ENCODE data around the gene PBX1.

PBX1 gene

GRCh38 chr1:164619006-164619784, 60.2 kb downstream of the PBX1 start:
- Histone ChIP-seq H3K4me3 (ENCODE audit: low read length) (no peak overlapping the region), H3K79me2 (ENCODE audit: control insufficient read depth, low read length) (no peaks in the 10 kb centered on the region), H3K9me2 (replicated peaks; ENCODE audit: control insufficient read depth, low read length) (no peaks in the 10 kb centered on the region), H3K36me3 (ENCODE audit: control insufficient read depth, low read length) (no peaks in the 10 kb centered on the region), H3K27ac (ENCODE audit: low read depth, low read length) (no peak overlapping the region), H3K27me3 (ENCODE audit: control insufficient read depth, low read length) (no peaks in the 10 kb centered on the region), H3F3A (ENCODE audit: control insufficient read depth, insufficient read depth) (no peaks in the 10 kb centered on the region), H3K4me2 (ENCODE audit: low read length) (no peak overlapping the region), H4K20me1 (ENCODE audit: control insufficient read depth, insufficient read depth, low read depth, low read length) (no peaks in the 10 kb centered on the region), H3K4me1 (ENCODE audit: control insufficient read depth, low read length) (no peaks in the 10 kb centered on the region), H3K9me3 (ENCODE audit: control insufficient read depth, insufficient read depth, low read length) (no peaks in the 10 kb centered on the region)
- TF ChIP-seq EZH2phosphoT487 (IDR thresholded peaks at IDR 0.05; ENCODE audit: borderline replicate concordance, low read length) = no peak
- TF ChIP-seq, protein P1, sequence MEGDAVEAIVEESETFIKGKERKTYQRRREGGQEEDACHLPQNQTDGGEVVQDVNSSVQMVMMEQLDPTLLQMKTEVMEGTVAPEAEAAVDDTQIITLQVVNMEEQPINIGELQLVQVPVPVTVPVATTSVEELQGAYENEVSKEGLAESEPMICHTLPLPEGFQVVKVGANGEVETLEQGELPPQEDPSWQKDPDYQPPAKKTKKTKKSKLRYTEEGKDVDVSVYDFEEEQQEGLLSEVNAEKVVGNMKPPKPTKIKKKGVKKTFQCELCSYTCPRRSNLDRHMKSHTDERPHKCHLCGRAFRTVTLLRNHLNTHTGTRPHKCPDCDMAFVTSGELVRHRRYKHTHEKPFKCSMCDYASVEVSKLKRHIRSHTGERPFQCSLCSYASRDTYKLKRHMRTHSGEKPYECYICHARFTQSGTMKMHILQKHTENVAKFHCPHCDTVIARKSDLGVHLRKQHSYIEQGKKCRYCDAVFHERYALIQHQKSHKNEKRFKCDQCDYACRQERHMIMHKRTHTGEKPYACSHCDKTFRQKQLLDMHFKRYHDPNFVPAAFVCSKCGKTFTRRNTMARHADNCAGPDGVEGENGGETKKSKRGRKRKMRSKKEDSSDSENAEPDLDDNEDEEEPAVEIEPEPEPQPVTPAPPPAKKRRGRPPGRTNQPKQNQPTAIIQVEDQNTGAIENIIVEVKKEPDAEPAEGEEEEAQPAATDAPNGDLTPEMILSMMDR (IDR thresholded peaks at IDR 0.05; ENCODE audit: low read depth, low read length, poor library complexity, severe bottlenecking) = no peak

DNA sequence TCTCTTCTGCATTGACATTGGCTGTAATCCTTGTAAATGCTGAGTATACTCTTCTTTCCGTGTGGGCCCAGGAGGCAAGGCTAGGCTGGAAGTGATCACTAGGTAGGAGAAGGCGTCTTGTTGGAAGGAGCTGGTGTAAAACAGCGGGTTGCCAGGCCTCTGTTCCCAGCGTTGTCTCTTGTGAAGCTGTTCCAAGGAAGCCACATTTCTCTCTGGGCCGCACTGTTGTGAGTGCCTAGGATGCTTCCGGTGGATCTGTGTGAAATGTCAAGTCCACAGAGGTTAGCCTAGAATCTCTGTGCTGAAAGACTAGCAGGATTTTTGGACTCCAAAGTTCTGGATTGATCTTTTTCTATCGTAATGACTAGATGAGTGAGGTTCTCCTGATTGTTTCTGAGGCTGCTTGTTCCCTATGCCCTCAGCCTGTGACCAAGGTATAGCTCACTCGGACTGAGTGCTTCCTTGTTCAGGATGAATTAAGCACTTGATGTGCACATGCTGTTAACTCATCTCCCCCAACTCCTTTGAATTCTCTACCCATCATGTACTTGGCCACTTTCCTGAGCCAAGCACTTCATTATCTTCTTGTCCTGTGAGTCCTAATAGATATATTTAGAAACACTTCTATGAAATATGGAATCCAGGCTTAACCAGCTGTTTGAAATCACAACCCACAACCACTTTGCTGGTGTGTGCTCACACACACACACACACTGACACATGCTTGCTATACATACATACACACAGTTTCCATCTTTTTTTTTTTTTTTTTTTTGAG, 63.3 kb downstream of the PBX1 start:
- Histone ChIP-seq H3K36me3 (ENCODE audit: control insufficient read depth, low read length) (no peaks in the 10 kb centered on the region), H3K4me2 (ENCODE audit: low read length) (no peak overlapping the region), H3K4me1 (ENCODE audit: control insufficient read depth, low read length) (no peaks in the 10 kb centered on the region), H3K4me3 (ENCODE audit: low read length) (no peak overlapping the region), H4K20me1 (ENCODE audit: control insufficient read depth, insufficient read depth, low read depth, low read length) (no peaks in the 10 kb centered on the region), H3K27me3 (ENCODE audit: control insufficient read depth, low read length) (no peaks in the 10 kb centered on the region), H3K27ac (ENCODE audit: low read depth, low read length) (no peak overlapping the region), H3K79me2 (ENCODE audit: control insufficient read depth, low read length) (no peaks in the 10 kb centered on the region), H3K9me3 (ENCODE audit: control insufficient read depth, insufficient read depth, low read length) (no peaks in the 10 kb centered on the region), H3F3A (ENCODE audit: control insufficient read depth, insufficient read depth) (no peaks in the 10 kb centered on the region), H3K9me2 (replicated peaks; ENCODE audit: control insufficient read depth, low read length) (no peaks in the 10 kb centered on the region)
- TF ChIP-seq, protein P1 (IDR thresholded peaks at IDR 0.05; ENCODE audit: low read depth, low read length, poor library complexity, severe bottlenecking) = no peak
- TF ChIP-seq EZH2phosphoT487 (IDR thresholded peaks at IDR 0.05; ENCODE audit: borderline replicate concordance, low read length) = no peak

DNA sequence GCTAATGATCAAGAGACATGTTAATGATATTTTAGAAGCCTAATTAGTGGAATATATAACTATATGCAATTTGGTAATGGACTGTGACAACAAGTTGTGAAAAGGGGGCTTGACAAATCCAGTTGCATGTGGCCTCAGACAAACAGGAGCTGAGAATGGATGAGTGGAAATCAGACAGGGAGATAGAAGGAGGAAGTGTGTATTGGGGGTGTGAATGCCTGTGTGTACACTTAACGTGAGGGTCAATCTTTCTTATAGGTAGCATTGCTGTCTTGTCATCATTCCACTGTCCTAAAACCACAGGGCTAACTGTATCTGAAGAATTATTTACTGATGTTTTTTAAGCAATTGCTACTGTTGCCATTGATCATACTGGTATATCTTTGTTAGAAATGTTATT, 64.8 kb downstream of the PBX1 start:
- Histone ChIP-seq H3K4me1 (ENCODE audit: control insufficient read depth, low read length) (no peaks in the 10 kb centered on the region), H3K4me2 (ENCODE audit: low read length) (no peak overlapping the region)

More for the DNA sequence above, 64.8 kb downstream of the PBX1 start:
- TF ChIP-seq, protein P1 (IDR thresholded peaks at IDR 0.05; ENCODE audit: low read depth, low read length, poor library complexity, severe bottlenecking) = no peak
- no peak for TF ChIP-seq EZH2phosphoT487 (IDR thresholded peaks at IDR 0.05; ENCODE audit: borderline replicate concordance, low read length)
- Histone ChIP-seq H3F3A (ENCODE audit: control insufficient read depth, insufficient read depth) (no peaks in the 10 kb centered on the region), H3K27ac (ENCODE audit: low read depth, low read length) (no peak overlapping the region), H3K27me3 (ENCODE audit: control insufficient read depth, low read length) (no peaks in the 10 kb centered on the region), H3K9me3 (ENCODE audit: control insufficient read depth, insufficient read depth, low read length) (no peaks in the 10 kb centered on the region), H3K79me2 (ENCODE audit: control insufficient read depth, low read length) (no peaks in the 10 kb centered on the region), H3K36me3 (ENCODE audit: control insufficient read depth, low read length) (no peaks in the 10 kb centered on the region), H4K20me1 (ENCODE audit: control insufficient read depth, insufficient read depth, low read depth, low read length) (no peaks in the 10 kb centered on the region), H3K4me3 (ENCODE audit: low read length) (no peak overlapping the region), H3K9me2 (replicated peaks; ENCODE audit: control insufficient read depth, low read length) (no peaks in the 10 kb centered on the region)

All from DOHH2 (cell line).